ENCODE data around the gene PHOSPHO1. TPM values are rescaled to one million over a fixed set of nuclear protein-coding genes. Genes with fewer than 3 reads are reported as not detected.

Gene PHOSPHO1
- total RNA-seq, 1 experiment from 2014 or later, result 1.1 TPM

- Histone ChIP-seq H3K4me1 (ENCODE audit: insufficient read depth, low read length) (no peaks in the 10 kb centered on the region), H3K27me3 (ENCODE audit: low read length) (no peaks in the 10 kb centered on the region), H3K9me3 (ENCODE audit: low read length) (no peaks in the 10 kb centered on the region), H3K4me2 (ENCODE audit: low read length) (no peak overlapping the region), H3K4me3 (ENCODE audit: low read length) (no peak overlapping the region), H3K27ac (ENCODE audit: low read length) (no peak overlapping the region), H2AFZ (ENCODE audit: low read length) (no peak overlapping the region), H3K9me2 (replicated peaks; ENCODE audit: low read length) (no peaks in the 10 kb centered on the region), H4K20me1 (ENCODE audit: low read length) (no peaks in the 10 kb centered on the region), H3K36me3 (ENCODE audit: low read depth, low read length) (no peaks in the 10 kb centered on the region), H3F3A (ENCODE audit: low read length, unreplicated experiment) (no peaks in the 10 kb centered on the region), H3K79me2 (ENCODE audit: low read length) (no peaks in the 10 kb centered on the region), H3K9ac (ENCODE audit: low read length) (no peak overlapping the region)
- no TSS peak for BruUV-seq (replicated peaks)
- ATAC-seq (no peak), DNase-seq (no peak)
- POLR2A ChIA-PET (ENCODE audit: unreplicated experiment), result no interaction called here
- no peak for TF ChIP-seq EZH2 (IDR thresholded peaks at IDR 0.05; ENCODE audit: low read length, unreplicated experiment)
- no peak for TF ChIP-seq EZH2phosphoT487 (IDR thresholded peaks at IDR 0.05; ENCODE audit: borderline replicate concordance, low read length)
- TF ChIP-seq CTCF (conservative IDR thresholded peaks at IDR 0.05; ENCODE audit: low read depth, low read length), result no peak
- CTCF ChIA-PET, result no interaction called here
- intact Hi-C loops (cut with micrococcal nuclease), result no loop called here
These were observed 12.2 kb upstream of the PHOSPHO1 start for GRCh38 chr17:49242813-49243212.

GRCh38 chr17:49241692-49242397, 11.3 kb upstream of the PHOSPHO1 start:
- Histone ChIP-seq H3F3A (ENCODE audit: low read length, unreplicated experiment) (no peaks in the 10 kb centered on the region), H3K4me2 (ENCODE audit: low read length) (no peak overlapping the region), H3K9ac (ENCODE audit: low read length) (no peak overlapping the region), H3K9me2 (replicated peaks; ENCODE audit: low read length) (no peaks in the 10 kb centered on the region), H3K27me3 (ENCODE audit: low read length) (no peaks in the 10 kb centered on the region), H3K27ac (ENCODE audit: low read length) (no peak overlapping the region), H3K79me2 (ENCODE audit: low read length) (no peaks in the 10 kb centered on the region), H4K20me1 (ENCODE audit: low read length) (no peaks in the 10 kb centered on the region), H3K9me3 (ENCODE audit: low read length) (no peaks in the 10 kb centered on the region), H3K4me3 (ENCODE audit: low read length) (no peak overlapping the region), H2AFZ (ENCODE audit: low read length) (no peak overlapping the region), H3K4me1 (ENCODE audit: insufficient read depth, low read length) (no peaks in the 10 kb centered on the region), H3K36me3 (ENCODE audit: low read depth, low read length) (no peaks in the 10 kb centered on the region)
- DNase-seq, result peak; percentile 1
- intact Hi-C loops (cut with micrococcal nuclease), result no loop called here
- ATAC-seq, result no peak
- TF ChIP-seq CTCF (conservative IDR thresholded peaks at IDR 0.05; ENCODE audit: low read depth, low read length), result no peak
- no peak for TF ChIP-seq EZH2phosphoT487 (IDR thresholded peaks at IDR 0.05; ENCODE audit: borderline replicate concordance, low read length)
- no peak for TF ChIP-seq EZH2 (IDR thresholded peaks at IDR 0.05; ENCODE audit: low read length, unreplicated experiment)
- ChIA-PET POLR2A (ENCODE audit: unreplicated experiment) (no interaction called here), CTCF (interaction anchor here (0.6 kb wide), 1 partner anchor 21 kb away, joined by 3 read pairs; no protein-coding TSS in a partner anchor)
- no TSS peak for BruUV-seq (replicated peaks)

- intact Hi-C loops (cut with micrococcal nuclease), result no loop called here
These were observed 10.5 kb upstream of the PHOSPHO1 start for GRCh38 chr17:49241040-49241439.

More at GRCh38 chr17:49241040-49241439, 10.5 kb upstream of the PHOSPHO1 start:
- ATAC-seq (no peak), DNase-seq (no peak)
- no peaks in the 10 kb centered on the region for H3K27me3 ChIP-seq (ENCODE audit: low read length)
- H3K9ac ChIP-seq (ENCODE audit: low read length), result no peak overlapping the region
- H3K9me3 ChIP-seq (ENCODE audit: low read length), result no peaks in the 10 kb centered on the region
- ChIA-PET CTCF (no interaction called here), POLR2A (ENCODE audit: unreplicated experiment) (interaction anchor here (0.6 kb wide), 1 partner anchor 27 kb away, joined by 4 read pairs; no protein-coding TSS in a partner anchor)
- TF ChIP-seq EZH2phosphoT487 (IDR thresholded peaks at IDR 0.05; ENCODE audit: borderline replicate concordance, low read length), result no peak
- no peak for TF ChIP-seq CTCF (conservative IDR thresholded peaks at IDR 0.05; ENCODE audit: low read depth, low read length)
- no peaks in the 10 kb centered on the region for H3K4me1 ChIP-seq (ENCODE audit: insufficient read depth, low read length)
- no peaks in the 10 kb centered on the region for H3K36me3 ChIP-seq (ENCODE audit: low read depth, low read length)
- H3K4me3 ChIP-seq (ENCODE audit: low read length), result no peak overlapping the region
- no peaks in the 10 kb centered on the region for H3K9me2 ChIP-seq (replicated peaks; ENCODE audit: low read length)
- no peaks in the 10 kb centered on the region for H3F3A ChIP-seq (ENCODE audit: low read length, unreplicated experiment)
- no peak overlapping the region for H3K27ac ChIP-seq (ENCODE audit: low read length)
- no peaks in the 10 kb centered on the region for H3K79me2 ChIP-seq (ENCODE audit: low read length)
- no peaks in the 10 kb centered on the region for H4K20me1 ChIP-seq (ENCODE audit: low read length)
- no TSS peak for BruUV-seq (replicated peaks)
- no peak overlapping the region for H3K4me2 ChIP-seq (ENCODE audit: low read length)
- H2AFZ ChIP-seq (ENCODE audit: low read length), result no peak overlapping the region

Data from PC-3 (cell line).